ENCODE measurements around the gene COL9A3. TPM values are rescaled to one million over a fixed set of nuclear protein-coding genes. Genes with fewer than 3 reads are reported as not detected.

Gene COL9A3
- total RNA-seq, 2 donors from 2014 or later, result 0.54 to 3.1 TPM

DNA sequence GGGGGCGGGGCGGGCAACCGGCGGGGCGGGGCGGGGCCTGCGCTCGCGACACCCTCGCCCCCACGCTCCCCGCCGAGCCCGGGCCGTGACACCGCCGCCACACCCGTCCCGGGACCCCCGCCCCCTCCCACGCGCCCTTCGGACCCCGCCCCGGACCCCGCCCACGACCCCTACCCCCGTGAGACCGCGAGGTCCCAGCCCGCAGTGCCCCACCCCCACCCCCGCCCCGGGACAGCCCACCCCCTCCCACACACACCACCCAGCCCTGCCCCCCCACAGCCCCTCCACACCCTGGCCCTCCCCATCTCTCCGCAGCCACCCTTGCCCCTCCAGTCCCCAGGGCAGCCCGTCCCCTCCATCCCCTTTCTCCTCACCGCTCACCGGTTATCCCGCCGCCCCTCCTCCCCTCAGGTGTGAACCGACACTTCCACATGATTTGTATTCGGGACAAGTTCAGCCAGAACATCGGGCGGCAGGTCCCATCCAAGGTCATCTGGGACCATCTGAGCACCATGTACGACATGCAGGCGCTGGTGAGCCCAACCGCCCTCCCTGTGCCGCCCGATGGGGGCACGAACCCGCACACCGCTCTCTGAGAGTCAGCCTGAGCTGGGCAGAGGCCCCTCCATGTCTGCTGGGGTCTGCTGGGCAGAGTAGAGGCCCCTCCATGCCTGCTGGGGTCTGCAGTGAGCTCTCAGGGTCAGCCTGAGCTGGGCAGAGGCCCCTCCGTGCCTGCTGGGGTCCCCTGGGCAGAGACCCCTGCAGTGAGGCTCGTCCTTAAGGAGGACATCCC lies 20.0 kb upstream of the COL9A3 start:
- TF ChIP-seq, protein P1, sequence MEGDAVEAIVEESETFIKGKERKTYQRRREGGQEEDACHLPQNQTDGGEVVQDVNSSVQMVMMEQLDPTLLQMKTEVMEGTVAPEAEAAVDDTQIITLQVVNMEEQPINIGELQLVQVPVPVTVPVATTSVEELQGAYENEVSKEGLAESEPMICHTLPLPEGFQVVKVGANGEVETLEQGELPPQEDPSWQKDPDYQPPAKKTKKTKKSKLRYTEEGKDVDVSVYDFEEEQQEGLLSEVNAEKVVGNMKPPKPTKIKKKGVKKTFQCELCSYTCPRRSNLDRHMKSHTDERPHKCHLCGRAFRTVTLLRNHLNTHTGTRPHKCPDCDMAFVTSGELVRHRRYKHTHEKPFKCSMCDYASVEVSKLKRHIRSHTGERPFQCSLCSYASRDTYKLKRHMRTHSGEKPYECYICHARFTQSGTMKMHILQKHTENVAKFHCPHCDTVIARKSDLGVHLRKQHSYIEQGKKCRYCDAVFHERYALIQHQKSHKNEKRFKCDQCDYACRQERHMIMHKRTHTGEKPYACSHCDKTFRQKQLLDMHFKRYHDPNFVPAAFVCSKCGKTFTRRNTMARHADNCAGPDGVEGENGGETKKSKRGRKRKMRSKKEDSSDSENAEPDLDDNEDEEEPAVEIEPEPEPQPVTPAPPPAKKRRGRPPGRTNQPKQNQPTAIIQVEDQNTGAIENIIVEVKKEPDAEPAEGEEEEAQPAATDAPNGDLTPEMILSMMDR (IDR thresholded peaks at IDR 0.05), result no peak
- Histone ChIP-seq H3K4me1 (ENCODE audit: control insufficient read depth in 1 of 2, low read depth in 2 of 2) (peaks cover 3 to 23% of the 10 kb centered on the region in 2 donors), H3K27ac (peak overlapping the region in 1 of 2 donors; percentile 2), H3K4me3 (peak overlapping the region; percentile 89), H3K9me3 (no peaks in the 10 kb centered on the region), H3K27me3 (replicated peaks; ENCODE audit: insufficient read depth) (no peaks in the 10 kb centered on the region), H3K36me3 (peaks cover 9% of the 10 kb centered on the region)
- ATAC-seq (ENCODE audit: insufficient number of reproducible peaks, low FRiP score, low read depth) (no peak), DNase-seq (ENCODE audit: low spot score) (no peak)

DNA sequence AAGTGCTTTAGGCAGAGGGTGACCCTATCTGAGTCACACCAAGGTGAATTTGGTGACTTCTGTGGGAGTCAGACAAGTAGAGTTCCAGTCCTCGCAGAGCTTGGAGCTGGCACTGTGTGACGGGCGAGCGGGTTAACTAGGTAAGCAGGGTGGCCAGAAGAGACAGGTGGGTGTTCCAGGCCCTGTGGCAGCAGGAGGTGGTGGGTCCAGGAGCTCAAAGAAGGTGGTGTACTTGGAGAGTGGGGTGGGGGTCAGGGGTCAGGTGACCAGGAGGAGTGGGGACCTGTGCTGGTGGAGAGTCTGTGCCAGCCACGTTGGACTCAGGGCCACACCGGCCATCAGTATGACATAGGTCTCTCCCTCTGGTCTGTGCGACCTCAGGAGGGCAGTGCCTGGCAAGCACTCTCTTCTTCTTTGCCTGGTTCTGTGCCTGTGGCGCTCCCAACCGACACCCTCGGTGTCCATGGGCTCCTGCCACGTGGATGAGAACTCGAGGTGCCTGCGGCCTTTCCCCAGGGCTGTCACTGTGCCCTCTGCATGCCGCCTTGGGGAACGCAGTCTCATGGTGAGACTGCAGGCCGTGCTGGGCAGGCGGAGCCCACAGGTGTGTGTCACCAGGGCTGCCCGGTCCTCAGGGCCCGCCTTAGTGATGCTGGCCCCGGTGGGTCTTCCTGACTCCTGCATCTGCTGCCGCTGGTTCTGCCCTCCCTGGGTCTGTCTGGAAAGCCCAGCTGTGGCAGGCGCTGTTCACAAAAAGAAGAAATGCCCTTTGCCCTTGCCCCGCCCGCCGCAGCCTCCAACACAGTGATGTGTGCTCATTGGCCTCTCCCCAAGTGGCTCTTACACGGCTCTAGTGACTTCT lies 18.9 kb upstream of the COL9A3 start:
- H3K9me3 ChIP-seq, result no peaks in the 10 kb centered on the region
- DNase-seq (ENCODE audit: low spot score) (no peak), ATAC-seq (ENCODE audit: insufficient number of reproducible peaks, low FRiP score, low read depth) (no peak)
- H3K36me3 ChIP-seq, result peaks cover 9% of the 10 kb centered on the region
- peaks cover 3 to 24% of the 10 kb centered on the region in 2 donors for H3K4me1 ChIP-seq (ENCODE audit: control insufficient read depth in 1 of 2, low read depth in 2 of 2)
- no peak overlapping the region for H3K27ac ChIP-seq
- H3K4me3 ChIP-seq, result no peak overlapping the region
- TF ChIP-seq, protein P1 (IDR thresholded peaks at IDR 0.05), result no peak
- no peaks in the 10 kb centered on the region for H3K27me3 ChIP-seq (replicated peaks; ENCODE audit: insufficient read depth)

DNA sequence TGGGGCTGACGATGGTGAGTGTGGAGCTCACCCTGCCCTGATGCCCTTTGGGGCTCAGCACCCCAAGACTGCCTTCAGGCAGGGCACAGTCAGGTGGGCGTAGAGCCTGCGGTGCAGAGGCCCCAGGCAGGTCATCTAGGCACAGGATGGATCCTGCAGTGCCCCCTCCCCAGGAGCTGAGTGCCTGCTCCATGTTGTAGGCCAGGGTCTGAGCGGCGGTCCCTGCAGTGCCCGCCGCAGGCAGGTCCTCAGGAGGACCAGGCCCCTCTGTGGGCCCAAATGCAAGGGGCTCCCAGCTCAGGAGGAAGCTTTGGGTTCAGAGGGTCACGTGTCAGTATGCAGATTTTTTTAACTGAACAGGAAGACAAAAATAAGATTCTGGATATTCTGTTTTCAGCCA lies 17.8 kb upstream of the COL9A3 start:
- Histone ChIP-seq H3K27ac (no peak overlapping the region), H3K4me3 (no peak overlapping the region), H3K36me3 (peaks cover 9% of the 10 kb centered on the region), H3K27me3 (replicated peaks; ENCODE audit: insufficient read depth) (no peaks in the 10 kb centered on the region), H3K4me1 (ENCODE audit: control insufficient read depth in 1 of 2, low read depth in 2 of 2) (peaks cover 4 to 21% of the 10 kb centered on the region in 2 donors), H3K9me3 (no peaks in the 10 kb centered on the region)
- ATAC-seq (ENCODE audit: insufficient number of reproducible peaks, low FRiP score, low read depth) (no peak), DNase-seq (ENCODE audit: low spot score) (no peak)
- TF ChIP-seq, protein P1 (IDR thresholded peaks at IDR 0.05), result no peak

DNA sequence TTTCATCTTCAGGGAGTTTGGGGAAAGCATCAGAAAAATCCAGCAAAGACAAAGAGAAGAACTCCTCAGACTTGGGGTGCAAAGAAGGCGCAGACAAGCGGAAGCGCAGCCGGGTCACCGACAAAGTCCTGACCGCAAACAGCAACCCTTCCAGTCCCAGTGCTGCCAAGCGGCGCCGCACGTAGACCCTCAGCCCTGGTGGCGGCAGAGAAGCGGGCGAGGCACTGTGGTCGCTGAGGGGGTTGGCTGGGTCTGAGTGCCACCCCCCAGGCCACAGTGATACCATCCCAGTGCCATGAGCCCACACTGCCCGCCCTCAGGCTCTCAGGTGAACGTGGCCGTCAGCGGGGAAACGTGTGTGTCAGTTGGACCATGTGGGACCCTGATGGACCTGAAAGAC lies 17.4 kb upstream of the COL9A3 start:
- DNase-seq (ENCODE audit: low spot score), result no peak

More for the DNA sequence above, 17.4 kb upstream of the COL9A3 start:
- no peak overlapping the region for H3K4me3 ChIP-seq
- no peak overlapping the region for H3K27ac ChIP-seq
- H3K27me3 ChIP-seq (replicated peaks; ENCODE audit: insufficient read depth), result no peaks in the 10 kb centered on the region
- H3K36me3 ChIP-seq, result peaks cover 9% of the 10 kb centered on the region
- H3K9me3 ChIP-seq, result no peaks in the 10 kb centered on the region
- peaks cover 7 to 24% of the 10 kb centered on the region in 2 donors for H3K4me1 ChIP-seq (ENCODE audit: control insufficient read depth in 1 of 2, low read depth in 2 of 2)
- TF ChIP-seq, protein P1 (IDR thresholded peaks at IDR 0.05), result no peak
- ATAC-seq (ENCODE audit: insufficient number of reproducible peaks, low FRiP score, low read depth), result no peak
